Neutrophil (primary cell): ENCODE measurements around the gene SNRPD2.

Source experiments
- H3K27ac ChIP-seq: fragments of 200-600 bp; sonication (generic); 2 replicates; pipeline ENCODE4 v1.5.1; 2016; ENCODE audit warnings: mild to moderate bottlenecking, moderate library complexity
- H3K27me3 ChIP-seq: fragments of 200-600 bp; sonication (generic); 2 replicates; pipeline ENCODE4 v1.6.0; 2016; ENCODE audit warnings: mild to moderate bottlenecking
- H3K36me3 ChIP-seq: fragments of 200-600 bp; sonication (generic); 2 replicates; pipeline ENCODE4 v1.5.1; 2017
- H3K4me1 ChIP-seq, 2 experiments: fragments of 200-600 bp in 1 of 2; sonication (generic) in 1 of 2; 1 replicate in 1 of 2; 2 replicates in 1 of 2; pipeline versions ENCODE4 v1.5.1 to v1.6.1; 2013 to 2016; ENCODE audit warnings: low read depth in 1 of 2, low read length in 1 of 2, mild to moderate bottlenecking in 1 of 2, moderate library complexity in 1 of 2; ENCODE audit not compliant: control insufficient read depth in 1 of 2, insufficient read depth in 1 of 2
- H3K4me3 ChIP-seq, 2 experiments: fragments of 200-600 bp in 1 of 2; sonication (generic) in 1 of 2; 1 replicate in 1 of 2; 2 replicates in 1 of 2; pipeline ENCODE4 v1.5.1; 2013 to 2016; ENCODE audit warnings: low read depth in 1 of 2, low read length in 1 of 2, mild to moderate bottlenecking in 1 of 2, moderate library complexity in 1 of 2
- H3K9me3 ChIP-seq: fragments of 200-600 bp; sonication (generic); 2 replicates; pipeline ENCODE4 v1.5.1; 2016
- TF ChIP-seq, protein P1 (sequence below): fragments of 200-600 bp; sonication (generic); IDR thresholded peaks from 2 replicates; pipeline ENCODE4 v1.5.1; 2016; ENCODE audit warnings: antibody characterized with exemption

SNRPD2 gene

DNA sequence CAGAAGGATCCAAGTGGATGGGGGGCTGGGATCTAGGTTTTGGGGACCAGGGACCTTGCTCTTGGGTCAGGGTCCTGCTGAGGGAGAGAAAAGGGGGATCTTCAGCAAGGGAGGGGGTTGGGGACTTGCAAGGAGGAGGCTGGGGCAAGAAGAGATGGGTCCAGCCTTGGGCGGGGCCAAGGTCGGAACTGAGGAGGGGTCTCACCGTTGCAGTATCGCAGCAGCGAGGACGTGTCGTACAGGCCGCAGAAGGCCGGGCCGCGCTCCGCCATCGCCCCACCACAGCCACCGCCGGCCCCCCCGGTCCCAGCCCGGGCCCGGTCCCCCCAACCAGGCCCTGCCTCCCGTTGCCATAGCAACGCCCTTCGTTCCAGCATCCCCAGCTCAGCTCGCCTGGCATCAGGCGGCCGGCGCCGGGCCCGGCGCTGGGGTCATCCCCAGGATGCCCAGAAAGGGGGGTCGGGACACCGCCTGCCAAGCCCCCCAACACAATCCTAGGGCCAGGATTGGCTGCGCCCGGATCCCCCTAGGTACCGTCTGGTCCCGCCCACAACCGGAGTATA lies 46.6 kb downstream of the SNRPD2 start:
- TF ChIP-seq, protein P1, sequence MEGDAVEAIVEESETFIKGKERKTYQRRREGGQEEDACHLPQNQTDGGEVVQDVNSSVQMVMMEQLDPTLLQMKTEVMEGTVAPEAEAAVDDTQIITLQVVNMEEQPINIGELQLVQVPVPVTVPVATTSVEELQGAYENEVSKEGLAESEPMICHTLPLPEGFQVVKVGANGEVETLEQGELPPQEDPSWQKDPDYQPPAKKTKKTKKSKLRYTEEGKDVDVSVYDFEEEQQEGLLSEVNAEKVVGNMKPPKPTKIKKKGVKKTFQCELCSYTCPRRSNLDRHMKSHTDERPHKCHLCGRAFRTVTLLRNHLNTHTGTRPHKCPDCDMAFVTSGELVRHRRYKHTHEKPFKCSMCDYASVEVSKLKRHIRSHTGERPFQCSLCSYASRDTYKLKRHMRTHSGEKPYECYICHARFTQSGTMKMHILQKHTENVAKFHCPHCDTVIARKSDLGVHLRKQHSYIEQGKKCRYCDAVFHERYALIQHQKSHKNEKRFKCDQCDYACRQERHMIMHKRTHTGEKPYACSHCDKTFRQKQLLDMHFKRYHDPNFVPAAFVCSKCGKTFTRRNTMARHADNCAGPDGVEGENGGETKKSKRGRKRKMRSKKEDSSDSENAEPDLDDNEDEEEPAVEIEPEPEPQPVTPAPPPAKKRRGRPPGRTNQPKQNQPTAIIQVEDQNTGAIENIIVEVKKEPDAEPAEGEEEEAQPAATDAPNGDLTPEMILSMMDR: no peak
- Histone ChIP-seq H3K27ac (no peak overlapping the region), H3K36me3 (no peaks in the 10 kb centered on the region), H3K4me1 (peaks cover 34 to 38% of the 10 kb centered on the region in 2 experiments), H3K27me3 (peaks cover 54% of the 10 kb centered on the region), H3K4me3 (no peak overlapping the region), H3K9me3 (no peaks in the 10 kb centered on the region)

DNA sequence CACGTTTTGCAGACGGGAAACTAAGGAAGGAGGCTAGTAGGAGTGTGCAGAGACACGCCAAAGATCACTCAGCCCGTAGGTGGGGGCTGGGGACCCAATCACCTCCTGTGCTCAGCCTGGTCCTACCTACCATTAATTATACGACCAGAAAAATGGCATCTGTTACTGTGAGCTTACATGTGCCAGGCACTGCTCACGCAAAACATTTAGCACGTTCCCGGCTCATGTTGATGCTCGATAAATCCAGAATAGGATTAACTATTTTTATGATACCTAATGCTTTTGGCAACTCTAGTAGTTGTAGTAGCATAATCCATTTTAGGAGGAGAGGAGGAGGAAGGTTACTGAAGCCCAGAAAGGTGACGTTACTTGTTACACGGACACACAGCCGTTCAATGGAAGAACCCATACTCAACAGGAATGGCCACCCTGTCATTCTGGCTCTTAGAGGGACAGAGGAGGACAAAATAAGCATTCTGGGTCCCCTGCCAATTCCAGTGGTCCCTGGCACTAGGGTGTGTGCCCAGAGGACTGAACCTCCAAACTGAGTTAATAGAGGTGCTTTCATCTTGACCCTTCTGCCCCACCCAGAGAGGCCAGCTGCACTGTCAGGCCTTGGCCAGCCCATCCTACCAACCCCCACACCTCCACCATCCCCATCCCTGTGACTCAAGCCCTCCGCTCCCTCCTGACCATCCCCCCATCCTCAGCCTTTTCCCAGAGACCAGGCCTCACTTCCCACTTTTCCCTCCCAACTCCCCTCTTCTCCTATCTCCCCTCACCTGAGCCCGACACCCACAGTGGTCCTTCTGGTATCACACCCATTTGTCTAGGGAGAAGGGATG lies 47.6 kb downstream of the SNRPD2 start:
- H3K9me3 ChIP-seq: no peaks in the 10 kb centered on the region
- H3K27ac ChIP-seq: no peak overlapping the region
- H3K27me3 ChIP-seq: peaks cover 49% of the 10 kb centered on the region
- TF ChIP-seq, protein P1: no peak
- H3K36me3 ChIP-seq: no peaks in the 10 kb centered on the region
- H3K4me1 ChIP-seq: peaks cover 42 to 47% of the 10 kb centered on the region in 2 experiments
- no peak overlapping the region for H3K4me3 ChIP-seq

DNA sequence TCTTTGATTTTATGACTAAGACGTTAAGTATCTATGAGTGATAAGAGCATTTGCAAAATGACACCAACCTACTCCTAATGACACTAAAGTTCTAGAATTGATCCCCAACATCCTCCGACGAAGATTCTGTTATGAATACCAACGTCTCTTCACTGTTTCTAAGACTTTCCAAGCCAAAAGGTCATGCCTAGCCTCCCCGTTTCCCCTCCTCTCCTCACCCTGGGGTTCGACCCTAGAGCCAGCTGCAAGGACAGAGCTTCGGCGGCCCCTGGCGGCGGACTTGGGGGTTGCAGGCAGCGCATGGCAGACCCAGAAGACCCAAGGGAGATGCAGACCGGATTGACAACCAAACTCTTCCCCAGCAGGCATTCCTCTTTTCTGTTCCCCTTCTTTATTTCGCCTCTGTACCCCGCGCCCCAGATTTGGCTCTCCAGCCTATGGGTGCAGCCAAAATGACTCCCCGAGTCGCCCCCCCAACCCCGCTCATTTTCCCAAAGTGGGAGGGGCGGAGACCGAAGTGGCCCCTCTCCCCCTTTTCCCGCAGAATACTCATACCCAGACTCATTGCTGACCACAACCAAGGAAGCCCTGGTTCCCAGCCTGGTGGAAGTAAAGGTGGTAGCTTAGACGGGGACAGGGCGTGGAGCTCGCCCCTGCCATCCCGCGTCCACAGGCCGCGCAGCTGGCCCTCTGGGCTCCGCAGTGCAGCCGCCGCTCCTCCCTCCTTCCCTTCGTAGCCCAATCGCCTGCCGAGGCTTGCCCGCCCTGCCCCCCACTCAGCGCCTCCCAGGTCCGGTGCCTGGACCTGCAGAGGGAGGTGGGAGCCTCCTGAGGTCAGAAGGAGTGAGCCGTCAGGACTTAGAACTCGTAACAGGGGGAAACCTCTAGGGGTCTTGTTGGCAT lies 48.5 kb downstream of the SNRPD2 start:
- TF ChIP-seq, protein P1: peak; percentile 96
- Histone ChIP-seq H3K4me1 (peaks cover 50 to 56% of the 10 kb centered on the region in 2 experiments), H3K27me3 (peaks cover 49% of the 10 kb centered on the region), H3K36me3 (no peaks in the 10 kb centered on the region), H3K27ac (no peak overlapping the region), H3K4me3 (peak overlapping the region in 1 of 2 experiments; percentile 59), H3K9me3 (no peaks in the 10 kb centered on the region)

DNA sequence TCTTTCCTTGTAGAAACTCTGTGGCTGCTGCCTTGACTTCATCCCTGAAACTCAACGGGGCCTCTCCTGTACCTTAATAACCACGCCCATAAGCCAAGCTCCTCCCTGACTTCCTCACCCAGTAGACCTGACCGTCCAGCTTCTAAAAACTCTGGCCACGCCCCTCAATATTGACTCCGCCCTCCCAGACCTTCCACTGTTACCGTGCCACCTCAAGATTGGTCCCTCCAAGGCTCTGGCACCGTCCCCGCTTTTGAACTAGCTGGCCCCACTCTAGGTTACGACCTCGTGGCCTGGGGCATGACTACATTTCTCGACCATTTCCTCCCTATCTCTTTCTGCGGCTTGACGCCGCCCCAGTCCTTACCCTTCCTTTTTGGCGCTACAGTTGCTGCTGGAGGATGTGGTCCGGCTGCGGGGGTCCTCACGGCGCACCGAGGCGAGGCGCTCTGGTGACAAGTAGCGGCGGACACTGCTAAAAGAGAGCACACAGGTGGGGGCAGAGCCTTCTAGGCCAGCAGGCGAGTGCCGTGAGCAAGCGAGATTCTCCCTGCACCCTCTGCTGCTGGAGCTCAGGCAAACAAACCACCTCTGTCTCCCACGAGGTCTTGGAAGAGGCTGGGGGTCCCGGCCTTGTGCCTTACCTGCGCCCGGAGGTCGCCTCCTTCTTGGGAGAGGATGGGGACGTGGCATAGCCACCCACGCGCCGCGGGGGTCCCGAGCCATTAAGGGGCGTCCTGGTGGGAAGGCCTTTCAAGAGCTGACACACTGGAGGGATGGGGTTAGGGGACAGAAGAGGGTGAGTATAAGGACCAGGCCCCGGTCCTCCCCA lies 50.3 kb downstream of the SNRPD2 start:
- TF ChIP-seq, protein P1: peak; percentile 17
- H3K36me3 ChIP-seq: no peaks in the 10 kb centered on the region
- peaks cover 53 to 59% of the 10 kb centered on the region in 2 experiments for H3K4me1 ChIP-seq
- peak overlapping the region; percentile 59 to 64 for H3K4me3 ChIP-seq
- H3K9me3 ChIP-seq: no peaks in the 10 kb centered on the region
- H3K27ac ChIP-seq: peak overlapping the region; percentile 83
- H3K27me3 ChIP-seq: peaks cover 34% of the 10 kb centered on the region

DNA sequence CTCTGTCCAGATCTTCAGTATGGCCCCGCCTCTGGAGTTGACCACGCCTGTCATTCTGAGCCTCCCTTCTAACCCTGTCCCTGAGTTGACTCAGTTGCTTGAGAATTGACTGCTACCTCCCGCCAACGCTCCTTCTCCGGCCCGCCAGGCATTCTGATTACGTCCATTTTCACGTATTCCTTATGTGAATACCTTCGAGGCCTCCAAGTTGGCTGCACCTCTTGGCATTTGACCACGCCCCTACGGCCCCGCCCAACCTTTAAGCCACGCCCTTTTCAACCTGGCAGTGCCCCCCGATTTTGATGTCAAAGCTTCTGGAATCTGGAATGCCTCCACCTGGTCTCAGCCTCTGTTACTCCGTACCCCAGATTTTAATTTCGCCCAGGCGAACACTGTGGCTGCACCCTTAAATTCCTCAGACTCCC lies 50.9 kb downstream of the SNRPD2 start:
- Histone ChIP-seq H3K27ac (peak overlapping the region; percentile 83), H3K27me3 (peaks cover 28% of the 10 kb centered on the region), H3K4me3 (peak overlapping the region; percentile 59 to 64), H3K36me3 (no peaks in the 10 kb centered on the region), H3K9me3 (no peaks in the 10 kb centered on the region), H3K4me1 (peaks cover 48 to 56% of the 10 kb centered on the region in 2 experiments)
- TF ChIP-seq, protein P1: no peak
